Endothelial cell of umbilical vein (primary cell): ENCODE results near the gene MAST4.
A peak's percentile ranks its signal among the peaks of the same experiment; 100 is the strongest.

Experiments used
- CTCF ChIP-seq, 2 donors: IDR thresholded peaks; 1 replicate in 1 of 2; 2 replicates in 1 of 2; pipeline ENCODE4 v1.5.1; 2011; ENCODE audit warnings: low read length in 2 of 2, mild to moderate bottlenecking in 2 of 2, moderate library complexity in 2 of 2, control low read depth in 1 of 2, inconsistent platforms in 1 of 2, low read depth in 1 of 2; ENCODE audit not compliant: insufficient read depth in 1 of 2; ENCODE audit errors: extremely low read depth in 1 of 2
- EZH2 ChIP-seq: IDR thresholded peaks from 2 replicates; pipeline ENCODE4 v1.6.1; 2012; ENCODE audit warnings: borderline replicate concordance, low read depth, mild to moderate bottlenecking, moderate library complexity, low read length, inconsistent platforms; ENCODE audit not compliant: severe bottlenecking
- FOS ChIP-seq: IDR thresholded peaks from 2 replicates; pipeline ENCODE4 v1.6.1; 2011; ENCODE audit warnings: mild to moderate bottlenecking, low read length, moderate library complexity, borderline replicate concordance; ENCODE audit not compliant: insufficient read depth

GRCh38 chr5:67063055-67063454 lies 466.9 kb downstream of the MAST4 start:
- TF ChIP-seq CTCF (IDR thresholded peaks at IDR 0.05; ENCODE audit: extremely low read depth in 1 of 2, insufficient read depth in 1 of 2, low read depth in 1 of 2, low read length in 2 of 2) (no peak), FOS (peak; percentile 79), EZH2 (no peak)
